Activated CD4-positive, alpha-beta memory T cell treated with anti-CD3 and anti-CD28 coated beads for 36 hours (primary cell): ENCODE data around the gene TNKS2. TPM values are rescaled to one million over a fixed set of nuclear protein-coding genes. Genes with fewer than 3 reads are reported as not detected.
"Not testable (repeated sequence)": the region's sequence is repeated elsewhere in the genome, so short reads cannot be mapped to it uniquely, and the experiment has no call there.

Experiments
- CTCF ChIA-PET: fragments of 350-600 bp; sonication (Branson Sonifier 250); formaldehyde crosslinking; loops from one replicate; lab custom pipeline; 2021; ENCODE audit warnings: antibody characterized with exemption, inconsistent platforms; lab: Charles Lee
- POLR2A ChIA-PET: fragments of 350-600 bp; sonication (Branson Sonifier 250); formaldehyde crosslinking; loops from one replicate; lab custom pipeline; 2021; ENCODE audit warnings: antibody characterized with exemption; lab: Charles Lee
- DNase-seq: peaks from one replicate; pipeline ENCODE4 v3.0.0-alpha.2; 2020
- H3K27ac Mint-ChIP-seq: one replicate; pipeline ENCODE4 v1.8.0; 2021; ENCODE audit warnings: mixed read lengths
- H3K27me3 Mint-ChIP-seq: one replicate; pipeline ENCODE4 v1.8.0; 2021; ENCODE audit warnings: mixed read lengths
- H3K36me3 Mint-ChIP-seq: one replicate; pipeline ENCODE4 v1.8.0; 2021; ENCODE audit warnings: mixed read lengths
- H3K4me1 Mint-ChIP-seq: one replicate; pipeline ENCODE4 v1.8.0; 2021; ENCODE audit warnings: low read depth, mixed read lengths
- H3K4me3 Mint-ChIP-seq: one replicate; pipeline ENCODE4 v1.8.0; 2021; ENCODE audit warnings: mild to moderate bottlenecking, mixed read lengths
- H3K9me3 Mint-ChIP-seq: one replicate; pipeline ENCODE4 v1.8.0; 2021; ENCODE audit warnings: mixed read lengths
- intact Hi-C: fragments of 100-400 bp; cut with micrococcal nuclease; formaldehyde crosslinking; loops from one replicate; pipeline ENCODE4 v1.15.1; 2023
- total RNA-seq, 2 experiments: library from RNA; stranded (reverse); gene quantifications; one replicate each; pipeline ENCODE4 v1.2.3, GENCODE V29; 2021

TNKS2 gene
- total RNA-seq, 2 experiments from 2014 or later = 34.5 to 35.7 TPM

GRCh38 chr10:91879515-91880170 lies 81.4 kb downstream of the TNKS2 start:
- no peaks in the 10 kb centered on the region for H3K36me3 Mint-ChIP-seq
- DNase-seq = no peak
- no peak overlapping the region for H3K27ac Mint-ChIP-seq

GRCh38 chr10:91880310-91880709 lies 82.1 kb downstream of the TNKS2 start:
- DNase-seq = no peak
- H3K4me3 Mint-ChIP-seq = no peak overlapping the region
- no peaks in the 10 kb centered on the region for H3K4me1 Mint-ChIP-seq
- peaks cover 6% of the 10 kb centered on the region for H3K9me3 Mint-ChIP-seq
- no peak overlapping the region for H3K27ac Mint-ChIP-seq
- ChIA-PET POLR2A (no interaction called here), CTCF (interaction anchor here (0.7 to 1.2 kb wide), 2 partner anchors 13 to 245 kb away, joined by 3 to 5 read pairs; no protein-coding TSS in a partner anchor)
- no peaks in the 10 kb centered on the region for H3K36me3 Mint-ChIP-seq
- H3K27me3 Mint-ChIP-seq = no peaks in the 10 kb centered on the region
- intact Hi-C loops = no loop called here

More at GRCh38 chr10:91879515-91880170, 81.4 kb downstream of the TNKS2 start:
- intact Hi-C loops = no loop called here
- ChIA-PET POLR2A (no interaction called here), CTCF (no interaction called here)
- Mint-ChIP-seq H3K27me3 (no peaks in the 10 kb centered on the region), H3K9me3 (peaks cover 6% of the 10 kb centered on the region), H3K4me1 (no peaks in the 10 kb centered on the region), H3K4me3 (no peak overlapping the region)

- no peak for DNase-seq
- Mint-ChIP-seq H3K27ac (no peak overlapping the region), H3K36me3 (no peaks in the 10 kb centered on the region), H3K4me3 (no peak overlapping the region), H3K27me3 (peaks cover 2% of the 10 kb centered on the region), H3K4me1 (peaks cover 8% of the 10 kb centered on the region), H3K9me3 (peaks cover 6% of the 10 kb centered on the region)
- CTCF ChIA-PET = no interaction called here
- POLR2A ChIA-PET = no interaction called here
- intact Hi-C loops = no loop called here
These were observed 85.6 kb downstream of the TNKS2 start for GRCh38 chr10:91883549-91884444.

GRCh38 chr10:91884536-91884935 lies 86.3 kb downstream of the TNKS2 start:
- Mint-ChIP-seq H3K27ac (no peak overlapping the region), H3K4me3 (no peak overlapping the region), H3K9me3 (peaks cover 6% of the 10 kb centered on the region), H3K27me3 (peaks cover 3% of the 10 kb centered on the region), H3K36me3 (no peaks in the 10 kb centered on the region), H3K4me1 (peaks cover 8% of the 10 kb centered on the region)
- CTCF ChIA-PET = no interaction called here
- POLR2A ChIA-PET = no interaction called here
- DNase-seq = no peak
- intact Hi-C loops = no loop called here

- H3K27me3 Mint-ChIP-seq = peaks cover 3% of the 10 kb centered on the region
- H3K9me3 Mint-ChIP-seq = peaks cover 6% of the 10 kb centered on the region
- DNase-seq = no peak
- ChIA-PET CTCF (no interaction called here), POLR2A (no interaction called here)
- H3K27ac Mint-ChIP-seq = no peak overlapping the region
- intact Hi-C loops = no loop called here
- peaks cover 8% of the 10 kb centered on the region for H3K4me1 Mint-ChIP-seq
- no peak overlapping the region for H3K4me3 Mint-ChIP-seq
- H3K36me3 Mint-ChIP-seq = no peaks in the 10 kb centered on the region
These were observed 87.3 kb downstream of the TNKS2 start for GRCh38 chr10:91885362-91886079.

- H3K9me3 Mint-ChIP-seq = no peaks in the 10 kb centered on the region
- H3K4me3 Mint-ChIP-seq = peak overlapping the region; percentile 72
- no peak overlapping the region for H3K27ac Mint-ChIP-seq
- intact Hi-C loops = no loop called here
- no peak for DNase-seq
- H3K27me3 Mint-ChIP-seq = peaks cover 3% of the 10 kb centered on the region
- H3K36me3 Mint-ChIP-seq = no peaks in the 10 kb centered on the region
- ChIA-PET POLR2A (interaction anchor here (0.9 kb wide), 1 partner anchor 22 kb away, joined by 3 read pairs; the partner anchor contains the start of gene FGFBP3), CTCF (interaction anchor here (0.8 to 1.4 kb wide), 2 partner anchors 17 to 129 kb away, joined by 3 to 7 read pairs; no protein-coding TSS in a partner anchor)
- peaks cover 8% of the 10 kb centered on the region for H3K4me1 Mint-ChIP-seq
These were observed 88.7 kb downstream of the TNKS2 start for GRCh38 chr10:91886954-91887271.

GRCh38 chr10:91887272-91888076 lies 89.2 kb downstream of the TNKS2 start:
- peak; percentile 34 for DNase-seq
- H3K9me3 Mint-ChIP-seq = no peaks in the 10 kb centered on the region
- H3K27me3 Mint-ChIP-seq = peaks cover 3% of the 10 kb centered on the region
- intact Hi-C loops = no loop called here
- no peaks in the 10 kb centered on the region for H3K36me3 Mint-ChIP-seq
- H3K4me3 Mint-ChIP-seq = peak overlapping the region; percentile 72
- no peak overlapping the region for H3K27ac Mint-ChIP-seq
- CTCF ChIA-PET = interaction anchor here (0.5 to 1.4 kb wide), 3 partner anchors 18 to 733 kb away, joined by 3 to 7 read pairs (median 3); no protein-coding TSS in a partner anchor
- H3K4me1 Mint-ChIP-seq = peaks cover 8% of the 10 kb centered on the region
- POLR2A ChIA-PET = interaction anchor here (0.9 kb wide), 1 partner anchor 21 kb away, joined by 3 read pairs; the partner anchor contains the start of gene FGFBP3

GRCh38 chr10:91891125-91892001 lies 93.1 kb downstream of the TNKS2 start:
- Mint-ChIP-seq H3K4me3 (no peak overlapping the region), H3K27me3 (peaks cover 3% of the 10 kb centered on the region), H3K27ac (no peak overlapping the region), H3K9me3 (no peaks in the 10 kb centered on the region), H3K4me1 (peaks cover 14% of the 10 kb centered on the region), H3K36me3 (no peaks in the 10 kb centered on the region)
- intact Hi-C loops = no loop called here
- POLR2A ChIA-PET = interaction anchor here (0.7 to 1.2 kb wide), 2 partner anchors 17 to 95 kb away, joined by 3 read pairs; no protein-coding TSS in a partner anchor
- DNase-seq = no peak
- CTCF ChIA-PET = no interaction called here

- Mint-ChIP-seq H3K27me3 (peaks cover 3% of the 10 kb centered on the region), H3K9me3 (no peaks in the 10 kb centered on the region), H3K36me3 (no peaks in the 10 kb centered on the region), H3K27ac (no peak overlapping the region), H3K4me1 (peaks cover 6% of the 10 kb centered on the region), H3K4me3 (no peak overlapping the region)
- intact Hi-C loops = no loop called here
- POLR2A ChIA-PET = no interaction called here
- CTCF ChIA-PET = interaction anchor here (1.3 kb wide), 1 partner anchor 13 kb away, joined by 5 read pairs; no protein-coding TSS in a partner anchor
- DNase-seq = no peak
These were observed 94.8 kb downstream of the TNKS2 start for GRCh38 chr10:91893051-91893450.

- intact Hi-C loops, H3K27me3 Mint-ChIP-seq, H3K4me1 Mint-ChIP-seq, H3K9me3 Mint-ChIP-seq, H3K4me3 Mint-ChIP-seq, CTCF ChIA-PET, H3K27ac Mint-ChIP-seq, H3K36me3 Mint-ChIP-seq: not testable (repeated sequence)
- POLR2A ChIA-PET = interaction anchor here (0.6 kb wide), 1 partner anchor 29 kb away, joined by 3 read pairs; the partner anchor contains the start of gene BTAF1
- DNase-seq = peak; percentile 23
These were observed 96.0 kb downstream of the TNKS2 start for GRCh38 chr10:91894261-91894685.
